ENCODE data around the gene RGL3. TPM values are rescaled to one million over a fixed set of nuclear protein-coding genes. Genes with fewer than 3 reads are reported as not detected.

The RGL3 gene
- total and polyA plus RNA-seq, 5 donors from 2014 or later, result not detected

- Histone ChIP-seq H3K27me3 (ENCODE audit: control insufficient read depth, insufficient read depth, low read length) (no peaks in the 10 kb centered on the region), H3K4me1 (ENCODE audit: control insufficient read depth, insufficient read depth, low read length, poor library complexity, severe bottlenecking) (peaks cover 62% of the 10 kb centered on the region), H3K4me3 (ENCODE audit: low read depth, low read length) (no peak overlapping the region), H3K27ac (ENCODE audit: insufficient read depth, low read length, poor library complexity, severe bottlenecking) (peak overlapping the region; percentile 58), H3K36me3 (ENCODE audit: control insufficient read depth, insufficient read depth, low read length) (peaks cover 5% of the 10 kb centered on the region), H3K9me3 (ENCODE audit: control insufficient read depth in 2 of 2, low read length in 2 of 2) (no peaks in the 10 kb centered on the region)
- Mint-ChIP-seq H3K36me3 (peaks cover 6% of the 10 kb centered on the region), H3K4me1 (peaks cover 5 to 45% (median 27%) of the 10 kb centered on the region in 4 donors), H3K9me3 (no peaks in the 10 kb centered on the region), H3K27me3 (peaks cover 12% of the 10 kb centered on the region), H3K27ac (peak overlapping the region; percentile 22 to 87 (median 80)), H3K4me3 (peak overlapping the region; percentile 43 to 79 (median 62))
- no peak for ATAC-seq (ENCODE audit: low read depth in 2 of 2)
- DNase-seq, result peak in 1 of 3 donors; percentile 70
These were observed 41.9 kb downstream of the RGL3 start for GRCh38 chr19:11377237-11377636.

GRCh38 chr19:11375143-11375948 lies 43.8 kb downstream of the RGL3 start:
- Mint-ChIP-seq H3K27me3 (no peaks in the 10 kb centered on the region), H3K4me1 (peaks cover 0 to 36% (median 17%) of the 10 kb centered on the region in 4 donors), H3K36me3 (peaks cover 15% of the 10 kb centered on the region), H3K27ac (no peak overlapping the region), H3K4me3 (no peak overlapping the region), H3K9me3 (no peaks in the 10 kb centered on the region)
- H3K9me3 ChIP-seq (ENCODE audit: control insufficient read depth in 2 of 2, low read length in 2 of 2), result no peaks in the 10 kb centered on the region
- peak overlapping the region; percentile 97 for H3K27ac ChIP-seq (ENCODE audit: insufficient read depth, low read length, poor library complexity, severe bottlenecking)
- DNase-seq (peak; percentile 56 to 94 (median 84)), ATAC-seq (ENCODE audit: low read depth in 2 of 2) (peak; percentile 43 to 54)
- peak overlapping the region; percentile 90 for H3K4me3 ChIP-seq (ENCODE audit: low read depth, low read length)
- H3K27me3 ChIP-seq (ENCODE audit: control insufficient read depth, insufficient read depth, low read length), result no peaks in the 10 kb centered on the region
- H3K36me3 ChIP-seq (ENCODE audit: control insufficient read depth, insufficient read depth, low read length), result peaks cover 5% of the 10 kb centered on the region
- H3K4me1 ChIP-seq (ENCODE audit: control insufficient read depth, insufficient read depth, low read length, poor library complexity, severe bottlenecking), result peaks cover 48% of the 10 kb centered on the region

GRCh38 chr19:11374433-11375142 lies 44.5 kb downstream of the RGL3 start, which contains the start of gene SWSAP1:
SWSAP1 (plus strand) TSS chr19:11374666; CDS start chr19:11374681, 15 bp downstream.
- Mint-ChIP-seq H3K9me3 (no peaks in the 10 kb centered on the region), H3K36me3 (peaks cover 16% of the 10 kb centered on the region), H3K27me3 (no peaks in the 10 kb centered on the region), H3K4me3 (peak within 1 kb of the TSS in 1 of 4 donors; percentile 15), H3K27ac (no peak within 1 kb of the TSS), H3K4me1 (peaks cover 0 to 29% (median 12%) of the 10 kb centered on the region in 4 donors)
- peak; percentile 89 to 92 for ATAC-seq (ENCODE audit: low read depth in 2 of 2)
- Histone ChIP-seq H3K4me1 (ENCODE audit: control insufficient read depth, insufficient read depth, low read length, poor library complexity, severe bottlenecking) (peaks cover 42% of the 10 kb centered on the region), H3K27me3 (ENCODE audit: control insufficient read depth, insufficient read depth, low read length) (no peaks in the 10 kb centered on the region), H3K9me3 (ENCODE audit: control insufficient read depth in 2 of 2, low read length in 2 of 2) (no peaks in the 10 kb centered on the region), H3K4me3 (ENCODE audit: low read depth, low read length) (peak within 1 kb of the TSS; percentile 90), H3K36me3 (ENCODE audit: control insufficient read depth, insufficient read depth, low read length) (peaks cover 5% of the 10 kb centered on the region), H3K27ac (ENCODE audit: insufficient read depth, low read length, poor library complexity, severe bottlenecking) (peak within 1 kb of the TSS; percentile 97)
- DNase-seq, result peak; percentile 96 to 100 (median 99)

GRCh38 chr19:11373885-11374432 lies 45.2 kb downstream of the RGL3 start:
- Histone ChIP-seq H3K36me3 (ENCODE audit: control insufficient read depth, insufficient read depth, low read length) (peaks cover 5% of the 10 kb centered on the region), H3K4me3 (ENCODE audit: low read depth, low read length) (peak overlapping the region; percentile 90), H3K9me3 (ENCODE audit: control insufficient read depth in 2 of 2, low read length in 2 of 2) (no peaks in the 10 kb centered on the region), H3K27ac (ENCODE audit: insufficient read depth, low read length, poor library complexity, severe bottlenecking) (peak overlapping the region; percentile 97), H3K27me3 (ENCODE audit: control insufficient read depth, insufficient read depth, low read length) (no peaks in the 10 kb centered on the region), H3K4me1 (ENCODE audit: control insufficient read depth, insufficient read depth, low read length, poor library complexity, severe bottlenecking) (peaks cover 42% of the 10 kb centered on the region)
- DNase-seq, result no peak
- H3K4me3 Mint-ChIP-seq, result peak overlapping the region in 1 of 4 donors; percentile 15
- no peak overlapping the region for H3K27ac Mint-ChIP-seq
- peaks cover 0 to 25% (median 12%) of the 10 kb centered on the region in 4 donors for H3K4me1 Mint-ChIP-seq
- ATAC-seq (ENCODE audit: low read depth in 2 of 2), result no peak
- H3K36me3 Mint-ChIP-seq, result peaks cover 22% of the 10 kb centered on the region
- H3K9me3 Mint-ChIP-seq, result no peaks in the 10 kb centered on the region
- H3K27me3 Mint-ChIP-seq, result no peaks in the 10 kb centered on the region

- Mint-ChIP-seq H3K9me3 (no peaks in the 10 kb centered on the region), H3K27me3 (no peaks in the 10 kb centered on the region), H3K36me3 (peaks cover 26% of the 10 kb centered on the region), H3K27ac (peak overlapping the region in 1 of 3 donors; percentile 38), H3K4me1 (peaks cover 0 to 22% (median 11%) of the 10 kb centered on the region in 4 donors), H3K4me3 (peak overlapping the region in 2 of 4 donors; percentile 15 to 47)
- H3K27ac ChIP-seq (ENCODE audit: insufficient read depth, low read length, poor library complexity, severe bottlenecking), result no peak overlapping the region
- no peak for ATAC-seq (ENCODE audit: low read depth in 2 of 2)
- peaks cover 5% of the 10 kb centered on the region for H3K36me3 ChIP-seq (ENCODE audit: control insufficient read depth, insufficient read depth, low read length)
- peaks cover 40% of the 10 kb centered on the region for H3K4me1 ChIP-seq (ENCODE audit: control insufficient read depth, insufficient read depth, low read length, poor library complexity, severe bottlenecking)
- no peaks in the 10 kb centered on the region for H3K9me3 ChIP-seq (ENCODE audit: control insufficient read depth in 2 of 2, low read length in 2 of 2)
- no peaks in the 10 kb centered on the region for H3K27me3 ChIP-seq (ENCODE audit: control insufficient read depth, insufficient read depth, low read length)
- no peak for DNase-seq
- peak overlapping the region; percentile 90 for H3K4me3 ChIP-seq (ENCODE audit: low read depth, low read length)
These were observed 45.8 kb downstream of the RGL3 start for GRCh38 chr19:11373166-11373884.

GRCh38 chr19:11370744-11371143 lies 48.4 kb downstream of the RGL3 start:
- peak overlapping the region in 1 of 4 donors; percentile 68 for H3K4me3 Mint-ChIP-seq
- no peak overlapping the region for H3K27ac Mint-ChIP-seq
- ATAC-seq (ENCODE audit: low read depth in 2 of 2), result no peak

GRCh38 chr19:11367528-11367927 lies 51.6 kb downstream of the RGL3 start:
- H3K4me1 Mint-ChIP-seq, result peaks cover 0 to 6% (median 0%) of the 10 kb centered on the region in 4 donors
- no peak overlapping the region for H3K4me3 Mint-ChIP-seq
- no peak overlapping the region for H3K27ac ChIP-seq (ENCODE audit: insufficient read depth, low read length, poor library complexity, severe bottlenecking)
- no peaks in the 10 kb centered on the region for H3K27me3 ChIP-seq (ENCODE audit: control insufficient read depth, insufficient read depth, low read length)
- H3K36me3 Mint-ChIP-seq, result peaks cover 30% of the 10 kb centered on the region
- DNase-seq (no peak), ATAC-seq (ENCODE audit: low read depth in 2 of 2) (no peak)
- no peak overlapping the region for H3K27ac Mint-ChIP-seq
- H3K4me1 ChIP-seq (ENCODE audit: control insufficient read depth, insufficient read depth, low read length, poor library complexity, severe bottlenecking), result no peaks in the 10 kb centered on the region
- no peaks in the 10 kb centered on the region for H3K27me3 Mint-ChIP-seq
- no peaks in the 10 kb centered on the region for H3K9me3 ChIP-seq (ENCODE audit: control insufficient read depth in 2 of 2, low read length in 2 of 2)
- no peak overlapping the region for H3K4me3 ChIP-seq (ENCODE audit: low read depth, low read length)
- no peaks in the 10 kb centered on the region for H3K9me3 Mint-ChIP-seq
- no peaks in the 10 kb centered on the region for H3K36me3 ChIP-seq (ENCODE audit: control insufficient read depth, insufficient read depth, low read length)

More at GRCh38 chr19:11370744-11371143, 48.4 kb downstream of the RGL3 start:
- Mint-ChIP-seq H3K4me1 (peaks cover 0 to 12% (median 2%) of the 10 kb centered on the region in 4 donors), H3K36me3 (peaks cover 29% of the 10 kb centered on the region), H3K27me3 (no peaks in the 10 kb centered on the region), H3K9me3 (no peaks in the 10 kb centered on the region)
- no peaks in the 10 kb centered on the region for H3K36me3 ChIP-seq (ENCODE audit: control insufficient read depth, insufficient read depth, low read length)
- no peak overlapping the region for H3K4me3 ChIP-seq (ENCODE audit: low read depth, low read length)
- no peaks in the 10 kb centered on the region for H3K27me3 ChIP-seq (ENCODE audit: control insufficient read depth, insufficient read depth, low read length)
- H3K9me3 ChIP-seq (ENCODE audit: control insufficient read depth in 2 of 2, low read length in 2 of 2), result no peaks in the 10 kb centered on the region
- H3K4me1 ChIP-seq (ENCODE audit: control insufficient read depth, insufficient read depth, low read length, poor library complexity, severe bottlenecking), result peaks cover 15% of the 10 kb centered on the region
- H3K27ac ChIP-seq (ENCODE audit: insufficient read depth, low read length, poor library complexity, severe bottlenecking), result no peak overlapping the region
- DNase-seq, result no peak
